GM12874 (cell line): ENCODE measurements around the gene OBSCN.

Experiments
- TF ChIP-seq, protein P1 (sequence below): IDR thresholded peaks from 2 replicates; pipeline ENCODE4 v1.5.1; 2011; ENCODE audit warnings: low read depth, mild to moderate bottlenecking, control low read depth, low read length, moderate library complexity; ENCODE audit not compliant: insufficient read depth

Gene OBSCN

DNA sequence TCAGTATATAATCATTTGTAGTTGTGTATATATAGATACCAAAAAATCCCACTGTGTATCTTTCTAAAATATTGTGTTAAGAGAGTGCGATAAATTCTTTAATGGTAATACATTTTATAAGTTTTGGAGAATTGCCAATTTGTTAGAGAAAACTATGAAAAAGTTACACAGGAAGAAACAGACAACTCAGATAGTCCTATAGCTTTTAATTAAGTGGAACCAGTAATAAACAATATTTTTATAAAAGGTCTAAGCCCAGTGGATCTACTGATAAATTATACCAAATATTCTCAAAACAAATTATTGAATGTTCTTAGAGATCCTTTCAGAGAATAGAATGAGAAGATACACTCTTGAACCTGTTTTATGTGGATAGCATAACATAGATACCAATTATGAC lies 50.6 kb downstream of the OBSCN start:
- TF ChIP-seq, protein P1, sequence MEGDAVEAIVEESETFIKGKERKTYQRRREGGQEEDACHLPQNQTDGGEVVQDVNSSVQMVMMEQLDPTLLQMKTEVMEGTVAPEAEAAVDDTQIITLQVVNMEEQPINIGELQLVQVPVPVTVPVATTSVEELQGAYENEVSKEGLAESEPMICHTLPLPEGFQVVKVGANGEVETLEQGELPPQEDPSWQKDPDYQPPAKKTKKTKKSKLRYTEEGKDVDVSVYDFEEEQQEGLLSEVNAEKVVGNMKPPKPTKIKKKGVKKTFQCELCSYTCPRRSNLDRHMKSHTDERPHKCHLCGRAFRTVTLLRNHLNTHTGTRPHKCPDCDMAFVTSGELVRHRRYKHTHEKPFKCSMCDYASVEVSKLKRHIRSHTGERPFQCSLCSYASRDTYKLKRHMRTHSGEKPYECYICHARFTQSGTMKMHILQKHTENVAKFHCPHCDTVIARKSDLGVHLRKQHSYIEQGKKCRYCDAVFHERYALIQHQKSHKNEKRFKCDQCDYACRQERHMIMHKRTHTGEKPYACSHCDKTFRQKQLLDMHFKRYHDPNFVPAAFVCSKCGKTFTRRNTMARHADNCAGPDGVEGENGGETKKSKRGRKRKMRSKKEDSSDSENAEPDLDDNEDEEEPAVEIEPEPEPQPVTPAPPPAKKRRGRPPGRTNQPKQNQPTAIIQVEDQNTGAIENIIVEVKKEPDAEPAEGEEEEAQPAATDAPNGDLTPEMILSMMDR, result no peak

DNA sequence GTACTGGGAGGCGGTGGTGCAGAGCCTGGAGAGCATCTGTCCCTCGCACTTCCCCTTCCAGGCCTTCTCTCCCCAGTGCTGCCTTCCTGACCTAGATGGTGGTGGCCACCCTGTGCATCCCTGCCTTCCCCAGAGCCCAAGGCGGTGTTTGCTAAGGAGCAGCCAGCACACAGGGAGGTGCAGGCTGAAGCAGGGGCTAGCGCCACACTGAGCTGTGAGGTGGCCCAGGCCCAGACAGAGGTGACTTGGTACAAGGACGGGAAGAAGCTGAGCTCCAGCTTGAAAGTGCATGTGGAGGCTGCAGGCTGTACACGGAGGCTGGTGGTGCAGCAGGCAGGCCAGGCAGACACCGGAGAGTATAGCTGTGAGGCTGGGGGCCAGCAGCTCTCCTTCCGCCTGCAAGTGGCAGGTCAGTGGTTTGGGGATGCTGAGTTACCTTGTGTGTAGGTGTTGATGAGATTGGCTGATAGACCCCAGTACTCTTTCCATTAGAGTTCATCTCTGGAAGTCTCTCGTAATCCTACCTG lies 51.6 kb downstream of the OBSCN start:
- TF ChIP-seq, protein P1, result no peak

DNA sequence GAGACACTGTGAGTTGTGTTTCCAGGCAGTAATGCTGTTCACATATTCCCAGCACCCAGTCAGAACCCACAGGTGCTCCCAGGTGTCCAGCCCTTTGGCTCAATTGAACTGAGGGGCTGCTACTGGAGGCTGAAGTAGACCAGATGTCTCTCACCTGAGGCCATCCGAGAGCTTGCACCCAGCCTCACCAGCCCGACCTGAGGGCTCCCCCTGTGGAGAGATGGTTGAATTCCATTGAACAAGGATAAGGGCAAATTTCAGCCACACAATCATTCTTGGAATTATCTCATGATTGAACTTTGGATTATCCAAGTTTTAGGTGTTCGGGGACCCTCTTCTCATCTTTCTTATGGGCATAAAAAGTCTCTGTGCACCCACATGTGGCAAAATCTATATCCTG lies 52.1 kb downstream of the OBSCN start:
- TF ChIP-seq, protein P1, result no peak

DNA sequence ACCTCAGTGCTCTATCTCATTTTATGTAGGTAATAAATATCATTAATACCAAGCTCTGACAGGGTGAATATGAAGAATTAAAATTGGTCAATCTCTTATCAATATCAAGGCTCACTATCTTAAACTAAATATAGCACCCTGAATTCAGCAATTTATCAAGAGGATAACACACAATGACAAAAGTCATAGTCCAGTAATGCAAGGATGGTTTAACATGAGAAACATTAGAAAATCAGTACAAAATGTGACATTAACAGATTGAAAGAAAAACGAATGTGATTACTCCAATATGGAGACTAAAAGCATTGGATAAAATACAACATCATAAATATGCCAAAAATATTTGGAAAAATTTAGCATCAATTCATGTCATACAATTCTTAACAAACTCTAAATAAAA lies 53.9 kb downstream of the OBSCN start:
- TF ChIP-seq, protein P1, result no peak

DNA sequence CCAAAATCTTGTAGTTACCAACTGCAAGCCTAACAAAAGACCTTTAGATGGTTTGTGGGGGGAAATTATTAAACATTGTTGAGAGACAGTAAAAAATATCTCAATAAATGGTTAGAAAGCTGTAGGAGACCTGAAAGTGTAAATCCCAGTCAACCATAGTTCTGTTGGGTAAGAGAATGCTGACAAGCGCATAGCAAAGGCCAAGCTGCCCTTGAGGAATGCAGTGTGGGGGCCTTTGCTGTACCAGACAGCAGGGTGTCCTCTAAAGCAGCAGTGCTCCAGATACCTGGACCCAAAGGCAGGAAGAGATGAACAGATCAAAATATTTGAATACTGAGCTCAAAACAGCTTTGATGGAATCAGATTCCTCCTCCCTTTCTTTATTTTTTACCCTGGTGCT lies 54.6 kb downstream of the OBSCN start:
- TF ChIP-seq, protein P1, result no peak

DNA sequence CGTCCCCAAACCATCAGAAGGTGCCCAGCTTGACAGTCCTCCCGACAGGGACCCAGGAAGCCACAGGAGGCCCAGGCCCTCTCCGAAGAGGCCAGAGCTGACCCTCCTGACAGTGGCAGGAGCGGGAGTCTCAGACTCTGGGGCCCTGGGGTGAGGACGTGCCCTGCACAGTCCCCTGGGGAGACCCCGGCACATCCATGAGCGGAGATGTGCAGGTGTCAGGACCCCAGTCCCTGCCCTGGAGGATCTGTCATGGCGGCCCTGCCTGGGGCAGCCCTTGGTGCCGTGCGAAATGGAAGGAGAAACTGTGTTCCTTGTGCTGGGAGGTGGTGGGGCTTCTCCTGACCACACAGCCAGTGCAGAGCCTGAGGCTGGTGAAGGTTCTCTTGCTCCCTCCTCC lies 55.8 kb downstream of the OBSCN start:
- TF ChIP-seq, protein P1, result no peak

DNA sequence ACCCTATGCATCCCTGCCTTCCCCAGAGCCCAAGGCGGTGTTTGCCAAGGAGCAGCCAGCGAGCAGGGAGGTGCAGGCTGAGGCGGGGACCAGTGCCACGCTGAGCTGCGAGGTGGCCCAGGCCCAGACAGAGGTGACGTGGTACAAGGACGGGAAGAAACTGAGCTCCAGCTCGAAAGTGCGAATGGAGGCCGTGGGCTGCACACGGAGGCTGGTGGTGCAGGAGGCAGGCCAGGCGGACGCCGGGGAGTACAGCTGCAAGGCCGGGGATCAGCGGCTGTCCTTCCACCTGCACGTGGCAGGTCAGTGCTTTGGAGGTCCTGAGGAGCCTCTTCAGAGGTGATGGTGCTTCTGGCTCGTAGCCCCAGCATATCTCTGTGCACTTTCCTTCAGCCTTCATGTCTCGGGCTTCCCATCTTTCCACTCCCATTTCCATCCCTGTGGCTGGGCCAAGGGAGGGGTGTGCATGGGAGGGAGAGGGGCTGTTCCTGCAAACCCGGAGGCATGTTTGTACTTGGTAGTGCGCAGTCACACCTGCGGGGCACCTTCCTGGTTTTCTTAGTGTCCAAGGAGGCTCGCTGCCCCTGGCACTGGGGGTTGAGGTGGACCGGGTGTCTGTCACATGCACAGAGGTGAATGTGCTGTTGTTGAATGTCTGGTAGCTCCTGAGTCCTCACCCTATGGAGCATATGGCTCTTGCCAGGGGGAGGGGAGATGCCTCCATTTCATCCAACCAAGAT lies 56.4 kb downstream of the OBSCN start:
- TF ChIP-seq, protein P1, result no peak
